Measurements from ENCODE around the gene TTLL5. TPM values are rescaled to one million over a fixed set of nuclear protein-coding genes. Genes with fewer than 3 reads are reported as not detected.
A peak's percentile ranks its signal among the peaks of the same experiment; 100 is the strongest.

The TTLL5 gene
- total and polyA plus RNA-seq, 10 of the 15 experiments (the other 5 are each of a cell fraction or from before 2014, with no cell fraction given): 3.2 to 25.9 (median 13.8) TPM

GRCh38 chr14:75794615-75795038, 133.6 kb downstream of the TTLL5 start:
- H3K79me2 ChIP-seq (ENCODE audit: control insufficient read depth, insufficient read depth, low read length): no peaks in the 10 kb centered on the region
- BruUV-seq (replicated peaks): no TSS peak
- no peak overlapping the region for H3K4me2 ChIP-seq (ENCODE audit: control insufficient read depth, insufficient read depth)
- FAIRE-seq (no peak), DNase-seq (ENCODE audit: low read depth, low spot score) (no peak), ATAC-seq (peak; percentile 40; the same call in 2 of the 3 replicates)
- H3K9me3 ChIP-seq (replicated peaks; ENCODE audit: control insufficient read depth, insufficient read depth, low read length): no peaks in the 10 kb centered on the region; the same call in 1 of the 3 replicates
- no peak overlapping the region for H3K4me3 ChIP-seq
- WGBS (ENCODE audit: insufficient coverage, insufficient replicate concordance, low lambda C conversion rate, missing lambda C conversion rate): 96% methylated on average over 2 of the region's 2 CpGs
- H3K27me3 ChIP-seq (replicated peaks in 1 of 2; ENCODE audit: control insufficient read depth in 2 of 2, insufficient read depth in 2 of 2, low read length in 1 of 2): no peaks in the 10 kb centered on the region
- H4K20me1 ChIP-seq (ENCODE audit: control insufficient read depth, insufficient read depth): no peaks in the 10 kb centered on the region
- ChIA-PET CTCF (interaction anchor here (0.6 to 5.4 kb wide), 16 partner anchors 9 to 714 kb away, joined by 3 to 39 read pairs (median 4); partner anchors contain the start of genes FLVCR2, IFT43 and TGFB3), RAD21 (ENCODE audit: unreplicated experiment) (interaction anchor here (0.7 to 3.6 kb wide), 8 partner anchors 26 to 188 kb away, joined by 3 to 25 read pairs (median 4); partner anchors contain the start of gene TGFB3), POLR2A (no interaction called here), SMC1A (ENCODE audit: uncharacterized antibody, unreplicated experiment) (interaction anchor here (0.6 to 3.9 kb wide), 9 partner anchors 12 to 1042 kb away, joined by 3 to 44 read pairs (median 6); no protein-coding TSS in a partner anchor)
- no peak overlapping the region for H3K27ac ChIP-seq (ENCODE audit: control insufficient read depth, insufficient read depth)
- TF ChIP-seq USF1 (IDR thresholded peaks at IDR 0.05; ENCODE audit: borderline replicate concordance, extremely low read length, insufficient read depth, low read depth, low read length): no peak
- TF ChIP-seq RAD51 (IDR thresholded peaks at IDR 0.05): no peak
- no peak for TF ChIP-seq LARP7 (IDR thresholded peaks at IDR 0.05)
- no peak for TF ChIP-seq CEBPB (IDR thresholded peaks at IDR 0.05; ENCODE audit: borderline replicate concordance in 1 of 2, low read depth in 2 of 2, low read length in 2 of 2)
- no peak for TF ChIP-seq EED (IDR thresholded peaks at IDR 0.05; ENCODE audit: low read depth)
- peak in 2 of 3 experiments; percentile 17 to 37; a peak in 2 of 6 replicates for TF ChIP-seq CTCF (IDR thresholded peaks at IDR 0.05 in 2 of 3, conservative IDR thresholded peaks at IDR 0.05 in 1 of 3; ENCODE audit: control insufficient read depth in 2 of 3, extremely low read depth in 1 of 3, insufficient read depth in 1 of 3, low read depth in 3 of 3, low read length in 3 of 3)
- no peak overlapping the region for H2AFZ ChIP-seq (ENCODE audit: control insufficient read depth, low read depth, low read length)
- no peaks in the 10 kb centered on the region for H3K36me3 ChIP-seq (ENCODE audit: control insufficient read depth in 2 of 2, insufficient read depth in 2 of 2, low read length in 1 of 2)
- intact Hi-C loops (cut with micrococcal nuclease; ENCODE audit: unreplicated experiment): no loop called here
- no peak overlapping the region for H3K9ac ChIP-seq (ENCODE audit: control insufficient read depth, insufficient read depth, low read length)
- H3K4me1 ChIP-seq (ENCODE audit: control insufficient read depth, insufficient read depth, low read length): no peaks in the 10 kb centered on the region
- in situ Hi-C loops (cut with MboI): no loop called here
